GM20431 (cell line): ENCODE measurements around the gene ACSL4.

Experiments used
- in situ Hi-C: fragments of 300-500 bp; cut with MseI, MboI; formaldehyde crosslinking; loops from one replicate; pipeline ENCODE4 v1.15.0; 2020; ENCODE audit warnings: low sequenced_read_pairs; ENCODE audit not compliant: unreplicated experiment

ACSL4 gene

GRCh38 chrX:109732017-109732801 lies 848 bp downstream of the ACSL4 start:
- in situ Hi-C loops = no loop called here

GRCh38 chrX:109728173-109728535 lies 4.9 kb downstream of the ACSL4 start:
- in situ Hi-C loops = no loop called here

- in situ Hi-C loops = loop anchor here (25.0 kb wide), 1 partner anchor 137 kb away; no protein-coding TSS in a partner anchor
These were observed 8.1 kb downstream of the ACSL4 start for GRCh38 chrX:109724971-109725370.

- in situ Hi-C loops = loop anchor here (25.0 kb wide), 1 partner anchor 141 kb away; no protein-coding TSS in a partner anchor
These were observed 12.1 kb downstream of the ACSL4 start for GRCh38 chrX:109720947-109721346.

GRCh38 chrX:109719264-109719663 lies 13.8 kb downstream of the ACSL4 start:
- in situ Hi-C loops = loop anchor here (25.0 kb wide), 1 partner anchor 143 kb away; no protein-coding TSS in a partner anchor

GRCh38 chrX:109716431-109717028 lies 16.5 kb downstream of the ACSL4 start:
- in situ Hi-C loops = loop anchor here (25.0 kb wide), 1 partner anchor 146 kb away; no protein-coding TSS in a partner anchor

GRCh38 chrX:109714340-109714958 lies 18.6 kb downstream of the ACSL4 start:
- in situ Hi-C loops = loop anchor here (25.0 kb wide), 1 partner anchor 148 kb away; no protein-coding TSS in a partner anchor

- in situ Hi-C loops = loop anchor here (25.0 kb wide), 1 partner anchor 152 kb away; no protein-coding TSS in a partner anchor
These were observed 22.9 kb downstream of the ACSL4 start for GRCh38 chrX:109710181-109710580.

- in situ Hi-C loops = loop anchor here (25.0 kb wide), 1 partner anchor 153 kb away; no protein-coding TSS in a partner anchor
These were observed 23.9 kb downstream of the ACSL4 start for GRCh38 chrX:109709129-109709631.

- in situ Hi-C loops = loop anchor here (25.0 kb wide), 1 partner anchor 155 kb away; no protein-coding TSS in a partner anchor
These were observed 25.3 kb downstream of the ACSL4 start for GRCh38 chrX:109707720-109708119.

- in situ Hi-C loops = loop anchor here (25.0 kb wide), 1 partner anchor 155 kb away; no protein-coding TSS in a partner anchor
These were observed 25.7 kb downstream of the ACSL4 start for GRCh38 chrX:109707319-109707718.

- in situ Hi-C loops = loop anchor here (25.0 kb wide), 1 partner anchor 158 kb away; no protein-coding TSS in a partner anchor
These were observed 28.5 kb downstream of the ACSL4 start for GRCh38 chrX:109704563-109704962.

GRCh38 chrX:109697855-109698254 lies 35.2 kb downstream of the ACSL4 start:
- in situ Hi-C loops = no loop called here

GRCh38 chrX:109696146-109696740 lies 36.8 kb downstream of the ACSL4 start:
- in situ Hi-C loops = no loop called here

- in situ Hi-C loops = no loop called here
These were observed 37.4 kb downstream of the ACSL4 start for GRCh38 chrX:109695637-109696036.

- in situ Hi-C loops = no loop called here
These were observed 41.3 kb downstream of the ACSL4 start for GRCh38 chrX:109691752-109692151.

- in situ Hi-C loops = no loop called here
These were observed 41.8 kb downstream of the ACSL4 start for GRCh38 chrX:109691277-109691676.

GRCh38 chrX:109687903-109688302 lies 45.2 kb downstream of the ACSL4 start:
- in situ Hi-C loops = no loop called here

GRCh38 chrX:109685656-109686078 lies 47.4 kb downstream of the ACSL4 start:
- in situ Hi-C loops = no loop called here

GRCh38 chrX:109684136-109684535 lies 48.9 kb downstream of the ACSL4 start:
- in situ Hi-C loops = no loop called here
